ENCODE results near the gene PRR20G.

DNA sequence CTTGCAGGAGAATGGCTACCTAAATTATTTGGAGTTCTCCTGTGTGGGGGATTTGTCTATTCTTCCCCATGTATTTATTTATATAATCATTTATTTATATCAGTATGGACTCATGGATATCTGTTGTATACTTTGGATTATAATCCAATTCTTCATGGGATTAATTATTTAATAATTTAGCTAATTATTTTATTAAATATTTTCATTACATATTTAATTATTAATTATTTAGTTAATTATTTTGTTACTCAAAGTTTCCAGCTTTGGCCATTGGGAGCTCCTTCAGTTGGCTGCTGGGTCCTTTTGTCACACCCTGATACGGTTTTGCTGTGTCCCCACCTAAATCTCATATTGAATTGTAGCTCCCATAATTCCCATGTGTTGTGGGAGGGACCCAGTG lies 3.3 kb upstream of the PRR20G start:
- TF ChIP-seq POLR2A (IDR thresholded peaks at IDR 0.05; ENCODE audit: low read length) (no peak), GATA1 (IDR thresholded peaks at IDR 0.05; ENCODE audit: low read depth, low read length) (no peak)

Data from erythroblast (primary cell).